KMS-11 (cell line): Measurements from ENCODE around the gene DLGAP1.

ENCODE experiments used
- H2AFZ ChIP-seq: fragments of 200-600 bp; sonication (generic); 2 replicates; pipeline ENCODE4 v1.6.1; 2016; ENCODE audit warnings: antibody characterized with exemption, mixed run types, low read depth
- H3K27ac ChIP-seq: fragments of 200-600 bp; sonication (generic); 2 replicates; pipeline ENCODE4 v1.6.1; 2016; ENCODE audit warnings: mild to moderate bottlenecking, mixed run types
- H3K27me3 ChIP-seq: fragments of 200-600 bp; sonication (generic); 2 replicates; pipeline ENCODE4 v1.6.1; 2017; ENCODE audit warnings: mild to moderate bottlenecking, low read depth, mixed run types, moderate library complexity; ENCODE audit not compliant: insufficient read depth
- H3K36me3 ChIP-seq: fragments of 200-600 bp; sonication (generic); 2 replicates; pipeline ENCODE4 v1.6.1; 2017; ENCODE audit warnings: mild to moderate bottlenecking, mixed run types; ENCODE audit not compliant: insufficient read depth
- H3K4me1 ChIP-seq: fragments of 200-600 bp; sonication (generic); 2 replicates; pipeline ENCODE4 v1.6.1; 2016; ENCODE audit warnings: mild to moderate bottlenecking, low read depth, mixed run types; ENCODE audit not compliant: poor library complexity, severe bottlenecking
- H3K4me2 ChIP-seq: fragments of 200-600 bp; sonication (generic); 2 replicates; pipeline ENCODE4 v1.7.0; 2016; ENCODE audit warnings: mild to moderate bottlenecking, mixed run types
- H3K4me3 ChIP-seq: fragments of 200-600 bp; sonication (generic); IDR thresholded peaks from 2 replicates; pipeline ENCODE4 v1.6.1; 2017; ENCODE audit warnings: low read depth, low read length, mixed read lengths; ENCODE audit not compliant: insufficient read depth
- H3K79me2 ChIP-seq: fragments of 200-600 bp; sonication (generic); 2 replicates; pipeline ENCODE4 v1.6.1; 2016; ENCODE audit warnings: low read depth, mixed run types; ENCODE audit not compliant: insufficient read depth
- H3K9ac ChIP-seq: fragments of 200-600 bp; sonication (generic); 2 replicates; pipeline ENCODE4 v1.6.1; 2016; ENCODE audit warnings: mild to moderate bottlenecking, mixed run types
- H4K20me1 ChIP-seq: fragments of 200-600 bp; sonication (generic); 2 replicates; pipeline ENCODE4 v1.6.1; 2016; ENCODE audit warnings: mild to moderate bottlenecking, mixed run types; ENCODE audit not compliant: insufficient read depth
- TF ChIP-seq, protein P1 (sequence below): fragments of 200-600 bp; sonication (generic); conservative IDR thresholded peaks from 2 replicates; pipeline ENCODE4 v1.6.1; 2017; ENCODE audit warnings: low read depth, mild to moderate bottlenecking, antibody characterized with exemption, low read length, moderate library complexity, mixed read lengths

The DLGAP1 gene

GRCh38 chr18:3452750-3453539, 1002.2 kb downstream of the DLGAP1 start:
- Histone ChIP-seq H2AFZ (no peak overlapping the region), H3K27me3 (no peaks in the 10 kb centered on the region), H3K27ac (no peak overlapping the region), H3K79me2 (peaks cover 36% of the 10 kb centered on the region; the same call in 1 of the 2 replicates), H3K9ac (no peak overlapping the region), H3K4me1 (peaks cover 28% of the 10 kb centered on the region), H4K20me1 (no peaks in the 10 kb centered on the region), H3K4me3 (no peak overlapping the region), H3K36me3 (no peaks in the 10 kb centered on the region), H3K4me2 (no peak overlapping the region; the same call in 1 of the 2 replicates)
- TF ChIP-seq, protein P1, sequence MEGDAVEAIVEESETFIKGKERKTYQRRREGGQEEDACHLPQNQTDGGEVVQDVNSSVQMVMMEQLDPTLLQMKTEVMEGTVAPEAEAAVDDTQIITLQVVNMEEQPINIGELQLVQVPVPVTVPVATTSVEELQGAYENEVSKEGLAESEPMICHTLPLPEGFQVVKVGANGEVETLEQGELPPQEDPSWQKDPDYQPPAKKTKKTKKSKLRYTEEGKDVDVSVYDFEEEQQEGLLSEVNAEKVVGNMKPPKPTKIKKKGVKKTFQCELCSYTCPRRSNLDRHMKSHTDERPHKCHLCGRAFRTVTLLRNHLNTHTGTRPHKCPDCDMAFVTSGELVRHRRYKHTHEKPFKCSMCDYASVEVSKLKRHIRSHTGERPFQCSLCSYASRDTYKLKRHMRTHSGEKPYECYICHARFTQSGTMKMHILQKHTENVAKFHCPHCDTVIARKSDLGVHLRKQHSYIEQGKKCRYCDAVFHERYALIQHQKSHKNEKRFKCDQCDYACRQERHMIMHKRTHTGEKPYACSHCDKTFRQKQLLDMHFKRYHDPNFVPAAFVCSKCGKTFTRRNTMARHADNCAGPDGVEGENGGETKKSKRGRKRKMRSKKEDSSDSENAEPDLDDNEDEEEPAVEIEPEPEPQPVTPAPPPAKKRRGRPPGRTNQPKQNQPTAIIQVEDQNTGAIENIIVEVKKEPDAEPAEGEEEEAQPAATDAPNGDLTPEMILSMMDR, result no peak

- H3K27me3 ChIP-seq, result no peaks in the 10 kb centered on the region
- no peaks in the 10 kb centered on the region for H4K20me1 ChIP-seq
- no peak overlapping the region for H3K4me3 ChIP-seq
- H3K4me1 ChIP-seq, result peaks cover 28% of the 10 kb centered on the region
- no peaks in the 10 kb centered on the region for H3K36me3 ChIP-seq
- no peak overlapping the region for H3K27ac ChIP-seq
- peak overlapping the region; percentile 82 for H3K4me2 ChIP-seq
- H2AFZ ChIP-seq, result peak overlapping the region; percentile 63; the same call in 1 of the 2 replicates
- peak overlapping the region; percentile 85; the same call in 1 of the 2 replicates for H3K9ac ChIP-seq
- H3K79me2 ChIP-seq, result peaks cover 36% of the 10 kb centered on the region; the same call in 1 of the 2 replicates
- TF ChIP-seq, protein P1, result no peak
Measured at GRCh38 chr18:3451989-3452749, 1002.9 kb downstream of the DLGAP1 start.

DNA sequence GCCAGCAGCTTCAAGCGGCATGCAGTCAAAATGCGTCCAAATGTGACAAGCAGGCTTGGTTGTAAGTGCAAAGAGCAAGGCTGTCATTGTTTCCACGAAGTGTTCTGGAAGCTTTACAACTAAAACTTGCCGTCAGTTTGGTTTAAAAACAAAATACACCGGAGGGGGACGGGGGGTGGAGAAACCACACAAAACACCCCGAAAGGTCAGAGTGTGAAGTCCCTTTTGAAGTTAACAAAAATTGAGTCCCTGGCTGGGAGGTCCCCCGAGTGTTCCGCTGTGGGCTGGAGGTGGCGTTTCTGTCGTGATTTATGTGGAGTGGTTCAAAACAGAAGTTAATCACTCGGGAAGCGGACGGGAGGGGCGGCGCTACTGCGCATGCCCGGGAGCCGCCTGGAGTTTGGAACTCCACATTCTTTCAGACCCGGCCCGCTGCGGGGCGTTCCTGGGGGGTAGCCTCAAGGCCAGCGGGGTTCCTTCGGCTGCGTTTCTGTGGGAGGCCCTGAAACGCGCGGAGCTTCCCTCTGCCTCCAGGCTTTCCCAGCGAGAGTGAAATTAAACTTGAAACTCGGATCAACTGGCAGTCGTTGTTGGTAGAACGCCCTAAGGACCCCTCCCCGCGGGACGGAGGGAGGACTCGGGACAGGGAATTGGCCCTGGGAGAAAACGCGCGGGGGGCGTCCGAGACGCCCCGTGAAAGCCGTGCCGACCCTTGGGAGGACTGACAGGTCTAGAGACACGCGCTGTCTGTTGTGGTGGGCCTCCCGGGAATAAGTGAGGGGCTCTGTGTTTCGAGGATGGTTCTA, 1003.7 kb downstream of the DLGAP1 start:
- no peaks in the 10 kb centered on the region for H4K20me1 ChIP-seq
- H3K9ac ChIP-seq, result peak overlapping the region; percentile 85
- peak overlapping the region; percentile 82 for H3K4me2 ChIP-seq
- no peaks in the 10 kb centered on the region for H3K27me3 ChIP-seq
- H3K36me3 ChIP-seq, result no peaks in the 10 kb centered on the region
- H2AFZ ChIP-seq, result peak overlapping the region; percentile 63
- peak overlapping the region; percentile 63 for H3K27ac ChIP-seq
- peaks cover 36% of the 10 kb centered on the region for H3K4me1 ChIP-seq
- TF ChIP-seq, protein P1, result no peak
- H3K79me2 ChIP-seq, result peaks cover 35% of the 10 kb centered on the region; the same call in 1 of the 2 replicates
- no peak overlapping the region for H3K4me3 ChIP-seq

GRCh38 chr18:3450799-3451182, 1004.3 kb downstream of the DLGAP1 start:
- H3K79me2 ChIP-seq, result peaks cover 29% of the 10 kb centered on the region; the same call in 1 of the 2 replicates
- H2AFZ ChIP-seq, result peak overlapping the region; percentile 63

More at GRCh38 chr18:3450799-3451182, 1004.3 kb downstream of the DLGAP1 start:
- peak overlapping the region; percentile 82 for H3K4me2 ChIP-seq
- no peaks in the 10 kb centered on the region for H3K36me3 ChIP-seq
- H3K9ac ChIP-seq, result peak overlapping the region; percentile 85
- TF ChIP-seq, protein P1, result no peak
- H3K27me3 ChIP-seq, result no peaks in the 10 kb centered on the region
- peak overlapping the region; percentile 94 for H3K27ac ChIP-seq
- no peak overlapping the region for H3K4me3 ChIP-seq
- peaks cover 40% of the 10 kb centered on the region for H3K4me1 ChIP-seq
- H4K20me1 ChIP-seq, result no peaks in the 10 kb centered on the region
